IgD-negative memory B cell (primary cell): ENCODE data around the gene TNK1. TPM values are rescaled to one million over a fixed set of nuclear protein-coding genes. Genes with fewer than 3 reads are reported as not detected.

Source experiments
- H3K27ac Mint-ChIP-seq, 3 donors: one replicate each; pipeline ENCODE4 v1.8.0; 2020 to 2022; ENCODE audit warnings: mild to moderate bottlenecking in 3 of 3, mixed read lengths in 3 of 3, moderate library complexity in 1 of 3
- H3K27me3 Mint-ChIP-seq: one replicate; pipeline ENCODE4 v1.8.0; 2021; ENCODE audit warnings: mixed read lengths
- H3K36me3 Mint-ChIP-seq: one replicate; pipeline ENCODE4 v1.8.0; 2020; ENCODE audit warnings: mild to moderate bottlenecking, mixed read lengths
- H3K4me1 Mint-ChIP-seq, 3 donors: one replicate each; pipeline ENCODE4 v1.8.0; 2020 to 2022; ENCODE audit warnings: mixed read lengths in 3 of 3, mild to moderate bottlenecking in 1 of 3
- H3K4me3 Mint-ChIP-seq, 4 donors: one replicate each; pipeline ENCODE4 v1.8.0; 2020 to 2022; ENCODE audit warnings: mild to moderate bottlenecking in 4 of 4, mixed read lengths in 4 of 4, moderate library complexity in 3 of 4
- H3K9me3 Mint-ChIP-seq, 3 donors: one replicate each; pipeline ENCODE4 v1.8.0; 2020 to 2021; ENCODE audit warnings: mixed read lengths in 3 of 3, mild to moderate bottlenecking in 1 of 3
- polyA plus RNA-seq: library from polyadenylated mRNA; unstranded; fragments of 300-500 nt; fragmentation: Illumina TruSeq; gene quantifications from one replicate; pipeline ENCODE4 v1.2.3, GENCODE V29; 2021

TNK1 gene
- polyA plus RNA-seq, 1 donor from 2014 or later: 4.4 TPM

GRCh38 chr17:7407485-7408251 lies 26.8 kb downstream of the TNK1 start, which contains the start of gene NLGN2:
Gene NLGN2, plus strand, starts transcription at chr17:7407845. Its CDS starts 411 bp downstream, at chr17:7408256.
- H3K36me3 Mint-ChIP-seq: no peaks in the 10 kb centered on the region
- no peaks in the 10 kb centered on the region for H3K9me3 Mint-ChIP-seq
- H3K27ac Mint-ChIP-seq: peak within 1 kb of the TSS in 1 of 3 donors; percentile 53
- peak within 1 kb of the TSS in 2 of 4 donors; percentile 27 to 57 for H3K4me3 Mint-ChIP-seq
- H3K27me3 Mint-ChIP-seq: peaks cover 6% of the 10 kb centered on the region
- peaks cover 5 to 16% (median 8%) of the 10 kb centered on the region in 3 donors for H3K4me1 Mint-ChIP-seq

- Mint-ChIP-seq H3K4me3 (no peak overlapping the region), H3K4me1 (peaks cover 3 to 12% (median 5%) of the 10 kb centered on the region in 3 donors), H3K27me3 (peaks cover 6% of the 10 kb centered on the region), H3K9me3 (no peaks in the 10 kb centered on the region), H3K36me3 (no peaks in the 10 kb centered on the region), H3K27ac (no peak overlapping the region)
These were observed 27.4 kb downstream of the TNK1 start for GRCh38 chr17:7408252-7408727.

- Mint-ChIP-seq H3K27me3 (peaks cover 6% of the 10 kb centered on the region), H3K27ac (no peak overlapping the region)
These were observed 28.0 kb downstream of the TNK1 start for GRCh38 chr17:7408863-7409262.

GRCh38 chr17:7409716-7410115 lies 28.8 kb downstream of the TNK1 start:
- peaks cover 6% of the 10 kb centered on the region for H3K27me3 Mint-ChIP-seq
- no peaks in the 10 kb centered on the region for H3K9me3 Mint-ChIP-seq
- H3K4me3 Mint-ChIP-seq: peak overlapping the region in 1 of 4 donors; percentile 5
- no peaks in the 10 kb centered on the region for H3K36me3 Mint-ChIP-seq
- H3K4me1 Mint-ChIP-seq: peaks cover 0 to 6% (median 2%) of the 10 kb centered on the region in 3 donors
- H3K27ac Mint-ChIP-seq: peak overlapping the region in 1 of 3 donors; percentile 84

More at GRCh38 chr17:7408863-7409262, 28.0 kb downstream of the TNK1 start:
- Mint-ChIP-seq H3K4me3 (peak overlapping the region in 1 of 4 donors; percentile 5), H3K9me3 (no peaks in the 10 kb centered on the region), H3K4me1 (peaks cover 2 to 10% (median 4%) of the 10 kb centered on the region in 3 donors), H3K36me3 (no peaks in the 10 kb centered on the region)

- H3K27me3 Mint-ChIP-seq: peaks cover 3% of the 10 kb centered on the region
- peak overlapping the region in 1 of 4 donors; percentile 74 for H3K4me3 Mint-ChIP-seq
- peaks cover 0 to 4% (median 2%) of the 10 kb centered on the region in 3 donors for H3K4me1 Mint-ChIP-seq
- no peaks in the 10 kb centered on the region for H3K36me3 Mint-ChIP-seq
- no peaks in the 10 kb centered on the region for H3K9me3 Mint-ChIP-seq
- no peak overlapping the region for H3K27ac Mint-ChIP-seq
These were observed 29.9 kb downstream of the TNK1 start for GRCh38 chr17:7410634-7411426.

GRCh38 chr17:7411427-7411750 lies 30.5 kb downstream of the TNK1 start:
- peaks cover 0 to 2% (median 0%) of the 10 kb centered on the region in 3 donors for H3K4me1 Mint-ChIP-seq
- no peak overlapping the region for H3K27ac Mint-ChIP-seq
- H3K4me3 Mint-ChIP-seq: no peak overlapping the region
- H3K9me3 Mint-ChIP-seq: no peaks in the 10 kb centered on the region
- H3K36me3 Mint-ChIP-seq: no peaks in the 10 kb centered on the region
- peaks cover 3% of the 10 kb centered on the region for H3K27me3 Mint-ChIP-seq

GRCh38 chr17:7413346-7413985 lies 32.6 kb downstream of the TNK1 start:
- H3K27ac Mint-ChIP-seq: no peak overlapping the region
- no peak overlapping the region for H3K4me3 Mint-ChIP-seq
- H3K36me3 Mint-ChIP-seq: no peaks in the 10 kb centered on the region
- no peaks in the 10 kb centered on the region for H3K9me3 Mint-ChIP-seq
- peaks cover 3% of the 10 kb centered on the region for H3K27me3 Mint-ChIP-seq
- no peaks in the 10 kb centered on the region for H3K4me1 Mint-ChIP-seq

- Mint-ChIP-seq H3K27me3 (peaks cover 6% of the 10 kb centered on the region), H3K9me3 (no peaks in the 10 kb centered on the region), H3K4me3 (no peak overlapping the region), H3K27ac (peak overlapping the region in 1 of 3 donors; percentile 62), H3K4me1 (no peaks in the 10 kb centered on the region), H3K36me3 (no peaks in the 10 kb centered on the region)
These were observed 33.9 kb downstream of the TNK1 start for GRCh38 chr17:7414837-7415236.

GRCh38 chr17:7415784-7416183 lies 34.9 kb downstream of the TNK1 start:
- Mint-ChIP-seq H3K36me3 (no peaks in the 10 kb centered on the region), H3K27ac (no peak overlapping the region), H3K4me3 (no peak overlapping the region), H3K27me3 (peaks cover 7% of the 10 kb centered on the region), H3K9me3 (no peaks in the 10 kb centered on the region), H3K4me1 (no peaks in the 10 kb centered on the region)

GRCh38 chr17:7416323-7416722 lies 35.4 kb downstream of the TNK1 start:
- Mint-ChIP-seq H3K27ac (peak overlapping the region in 1 of 3 donors; percentile 75), H3K9me3 (no peaks in the 10 kb centered on the region), H3K4me1 (no peaks in the 10 kb centered on the region), H3K27me3 (peaks cover 7% of the 10 kb centered on the region), H3K4me3 (no peak overlapping the region), H3K36me3 (no peaks in the 10 kb centered on the region)

- Mint-ChIP-seq H3K27me3 (peaks cover 7% of the 10 kb centered on the region), H3K36me3 (no peaks in the 10 kb centered on the region)
These were observed 36.3 kb downstream of the TNK1 start for GRCh38 chr17:7417056-7417655.

GRCh38 chr17:7418472-7419152 lies 37.7 kb downstream of the TNK1 start:
- H3K27ac Mint-ChIP-seq: no peak overlapping the region
- H3K27me3 Mint-ChIP-seq: peaks cover 7% of the 10 kb centered on the region
- H3K36me3 Mint-ChIP-seq: no peaks in the 10 kb centered on the region
- no peaks in the 10 kb centered on the region for H3K4me1 Mint-ChIP-seq
- no peak overlapping the region for H3K4me3 Mint-ChIP-seq
- no peaks in the 10 kb centered on the region for H3K9me3 Mint-ChIP-seq

More at GRCh38 chr17:7417056-7417655, 36.3 kb downstream of the TNK1 start:
- Mint-ChIP-seq H3K4me3 (no peak overlapping the region), H3K9me3 (no peaks in the 10 kb centered on the region), H3K4me1 (no peaks in the 10 kb centered on the region), H3K27ac (no peak overlapping the region)

GRCh38 chr17:7419819-7420610 lies 39.1 kb downstream of the TNK1 start, which contains the start of gene SPEM1:
Gene SPEM1, plus strand, starts transcription at chr17:7420324. Its CDS starts 61 bp downstream, at chr17:7420385.
- Mint-ChIP-seq H3K4me1 (no peaks in the 10 kb centered on the region), H3K9me3 (no peaks in the 10 kb centered on the region), H3K4me3 (no peak within 1 kb of the TSS), H3K27ac (no peak within 1 kb of the TSS), H3K27me3 (peaks cover 7% of the 10 kb centered on the region), H3K36me3 (no peaks in the 10 kb centered on the region)
